Heart right ventricle (tissue), 16 donors: ENCODE results near the gene DUXB. TPM values are rescaled to one million over a fixed set of nuclear protein-coding genes. Genes with fewer than 3 reads are reported as not detected.

Source experiments
- ATAC-seq, 8 donors: fragments of 200-7000 bp; cut with Tn5 transposase; one replicate each; pipeline ENCODE4 v1.9.1; 2020; ENCODE audit warnings: mild to moderate bottlenecking in 8 of 8, moderate library complexity in 8 of 8, moderate number of reproducible peaks in 1 of 8
- DNase-seq, 2 donors: peaks; one replicate each; pipeline ENCODE4 v3.0.0-alpha.2; 2020
- H3K27ac ChIP-seq, 10 donors: fragments of 200-600 bp; sonication (generic) in 2 of 10; one replicate each; pipeline versions ENCODE4 v1.5.0 to v1.8.0; 2020 to 2022; ENCODE audit warnings: mild to moderate bottlenecking in 3 of 10
- H3K27me3 ChIP-seq, 7 donors: fragments of 200-600 bp; one replicate each; pipeline ENCODE4 v1.8.0; 2021 to 2022; ENCODE audit warnings: mild to moderate bottlenecking in 2 of 7
- H3K36me3 ChIP-seq, 9 donors: fragments of 200-600 bp; sonication (generic) in 1 of 9; one replicate each; pipeline versions ENCODE4 v1.5.0 to v1.8.0; 2020 to 2022; ENCODE audit warnings: mild to moderate bottlenecking in 2 of 9
- H3K4me1 ChIP-seq, 9 donors: fragments of 200-600 bp; sonication (generic) in 1 of 9; one replicate each; pipeline versions ENCODE4 v1.5.0 to v1.8.0; 2020 to 2022; ENCODE audit warnings: mild to moderate bottlenecking in 4 of 9
- H3K4me3 ChIP-seq, 10 donors: fragments of 200-600 bp; sonication (generic) in 2 of 10; one replicate each; pipeline versions ENCODE4 v1.5.0 to v1.8.0; 2020 to 2022; ENCODE audit warnings: mild to moderate bottlenecking in 7 of 10, moderate library complexity in 2 of 10
- H3K9me3 ChIP-seq, 11 donors: fragments of 200-600 bp in 10 of 11; sonication (generic) in 2 of 11; one replicate each; pipeline versions ENCODE4 v1.5.0 to v1.8.0; 2013 to 2022; ENCODE audit warnings: mild to moderate bottlenecking in 2 of 11, control low read depth in 1 of 11, moderate library complexity in 1 of 11
- WGBS, 2 donors: extraction: QIAGEN DNeasy Blood & Tissue Kit; methylation state at CpG; one replicate each; pipeline ENCODE4 v1.1.7; 2013; ENCODE audit warnings: inconsistent platforms in 1 of 2; 5-methylcytosine and 5-hydroxymethylcytosine counted together
- intact Hi-C, 10 donors: fragments of 100-400 bp; cut with DNase I; formaldehyde crosslinking; loops; one replicate each; pipeline versions ENCODE4 v1.11.1 to v1.14.2; 2022
- long read RNA-seq, 3 donors: library from polyadenylated mRNA; unstranded; transcript quantifications; one replicate each; pipeline ENCODE4 v2.0.0, GENCODE V29; 2020 to 2021
- polyA plus RNA-seq, 2 donors: library from polyadenylated mRNA; stranded (reverse); fragments of 200-250 nt; gene quantifications; one replicate each; pipeline ENCODE4 v1.2.3, GENCODE V29; 2013
- total RNA-seq, 10 donors: library from RNA; stranded (reverse); fragmentation: NEBNext Ultra II Directional in 3 of 10; extraction: Animal tissue kit (Norgen Biotek cat#: 25700) in 3 of 10; gene quantifications; one replicate each; pipeline versions ENCODE4 v1.2.1 to v1.2.4, GENCODE V29; 2021 to 2023
- TF ChIP-seq, protein P1 (sequence below), 9 donors: fragments of 200-600 bp; sonication (generic) in 2 of 9; IDR thresholded peaks; one replicate each; pipeline versions ENCODE4 v1.5.0 to v1.8.0; 2021 to 2022; ENCODE audit warnings: antibody characterized with exemption in 9 of 9, mild to moderate bottlenecking in 5 of 9, moderate library complexity in 1 of 9
- donor health status: Arrhythmogenic right ventricular cardiomyopathy.
- donor health status: ischemic (EF 13 %, LVEDD 7.1; RV severe dilation, severe dysfunction).
- donor health status: healthy with polysubstance abuse.
- donor health status: DM: no; HTN: yes; CAD: no.
- donor health status: DM: no; HTN: no; CAD: no.
- donor health status: ischemic (EF 25% LVEDD 6.9; RV normal size, moderate dysfunction).
- donor health status: ischemic (EF 25% LVEDD 5.7; RV mildly dilated, moderate dysfunction).
- donor health status: healthy.
- donor health status: DM: yes; HTN: yes; CAD: no.
- donor health status: Ischemic cardiomyopathy.
- donor health status: ischemic (EF 35%, LVEDD 5.7; RV mildly dilated, moderate dysfunction).
- donor health status: nonischemic (EF 11% LVEDD 7.7; RV severe dilation, severe dysfunction).
- donor health status: DM: yes; HTN: yes; CAD: no.
- donor health status: PGD.
- donor health status: ischemic (EF 29% LVEDD 5.4; RV normal size, mild dysfunction).
- donor health status: nonischemic (EF 23%, LVEDD 6.1; RV moderate dilation, normal function).

Gene DUXB, protein sequence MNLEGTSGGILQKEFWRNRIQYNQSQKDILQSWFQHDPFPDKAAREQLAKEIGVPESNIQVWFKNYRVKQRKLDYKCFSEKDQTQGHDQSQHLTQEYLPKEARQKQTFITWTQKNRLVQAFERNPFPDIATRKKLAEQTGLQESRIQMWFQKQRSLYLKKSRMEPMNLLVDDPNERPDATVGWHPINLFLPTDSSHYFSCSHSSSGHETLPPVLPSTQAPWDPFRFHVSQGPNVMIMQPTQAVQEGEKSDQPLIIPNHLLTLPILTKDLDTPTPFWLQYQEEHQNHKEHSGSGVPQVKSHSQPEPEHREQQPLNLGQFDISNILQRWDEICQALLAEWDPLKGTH
- not detected for total RNA-seq
- not detected for polyA plus RNA-seq
- long read RNA-seq, donor 1, result 0 reads
- long read RNA-seq, donor 2, result 0 reads
- long read RNA-seq, donor 3, result 0 reads

DNA sequence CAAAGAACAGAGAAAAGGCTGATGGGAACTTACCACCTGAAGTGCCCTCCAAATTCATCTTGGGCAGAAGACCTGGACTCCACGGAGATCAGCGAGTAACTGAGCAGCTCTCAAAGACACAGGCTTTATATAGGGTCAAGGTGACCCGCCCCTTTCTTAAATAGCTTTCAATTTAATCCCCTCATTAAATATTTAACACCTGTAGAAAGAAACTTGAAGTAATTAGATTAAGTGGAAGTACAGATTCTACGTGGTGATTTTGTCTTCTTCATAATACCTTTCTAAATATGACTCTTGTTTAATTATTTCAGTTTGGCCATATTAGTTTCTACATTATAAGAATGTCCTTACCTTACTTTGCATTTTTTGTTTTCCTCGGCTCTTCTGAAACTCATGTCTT, at the start of gene DUXB:
Gene DUXB (minus strand): TSS at position 101 of the 400 bp plus-strand sequence. CDS start 43 bp downstream, at position 58.
- WGBS, 2 donors, result 92 to 94% methylated on average over 5 of the region's 5 CpGs
- Histone ChIP-seq H3K27ac (no peak within 1 kb of the TSS), H3K36me3 (no peaks in the 10 kb centered on the region), H3K9me3 (no peaks in the 10 kb centered on the region), H3K4me3 (no peak within 1 kb of the TSS), H3K27me3 (no peaks in the 10 kb centered on the region), H3K4me1 (no peaks in the 10 kb centered on the region)
- intact Hi-C loops, result no loop called here
- TF ChIP-seq, protein P1, sequence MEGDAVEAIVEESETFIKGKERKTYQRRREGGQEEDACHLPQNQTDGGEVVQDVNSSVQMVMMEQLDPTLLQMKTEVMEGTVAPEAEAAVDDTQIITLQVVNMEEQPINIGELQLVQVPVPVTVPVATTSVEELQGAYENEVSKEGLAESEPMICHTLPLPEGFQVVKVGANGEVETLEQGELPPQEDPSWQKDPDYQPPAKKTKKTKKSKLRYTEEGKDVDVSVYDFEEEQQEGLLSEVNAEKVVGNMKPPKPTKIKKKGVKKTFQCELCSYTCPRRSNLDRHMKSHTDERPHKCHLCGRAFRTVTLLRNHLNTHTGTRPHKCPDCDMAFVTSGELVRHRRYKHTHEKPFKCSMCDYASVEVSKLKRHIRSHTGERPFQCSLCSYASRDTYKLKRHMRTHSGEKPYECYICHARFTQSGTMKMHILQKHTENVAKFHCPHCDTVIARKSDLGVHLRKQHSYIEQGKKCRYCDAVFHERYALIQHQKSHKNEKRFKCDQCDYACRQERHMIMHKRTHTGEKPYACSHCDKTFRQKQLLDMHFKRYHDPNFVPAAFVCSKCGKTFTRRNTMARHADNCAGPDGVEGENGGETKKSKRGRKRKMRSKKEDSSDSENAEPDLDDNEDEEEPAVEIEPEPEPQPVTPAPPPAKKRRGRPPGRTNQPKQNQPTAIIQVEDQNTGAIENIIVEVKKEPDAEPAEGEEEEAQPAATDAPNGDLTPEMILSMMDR (IDR thresholded peaks at IDR 0.05), result no peak
- DNase-seq, result no peak
- ATAC-seq, result no peak

DNA sequence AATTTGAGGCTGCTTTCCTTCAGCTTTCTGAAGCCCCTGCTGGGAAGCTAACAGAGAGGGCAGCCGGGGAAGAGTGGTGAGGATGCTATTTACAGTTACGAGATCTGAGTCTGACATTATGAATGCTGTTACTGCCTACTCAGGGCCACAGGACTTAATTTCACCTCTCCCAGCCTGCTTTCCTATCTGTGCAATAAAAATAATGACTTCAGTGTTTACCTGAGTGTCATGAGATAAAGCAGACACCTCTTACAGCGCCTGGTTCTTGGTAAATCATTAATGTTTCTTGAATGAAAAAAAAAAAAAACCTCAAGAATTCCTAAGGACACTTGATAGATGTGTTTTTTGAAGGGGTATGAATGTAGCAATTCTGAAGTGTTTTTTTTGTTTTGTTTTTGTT, 49.3 kb upstream of the DUXB start:
- intact Hi-C loops, result loop anchor here in 3 of 10 donors (10.0 kb wide), 3 partner anchors 76 to 556 kb away; partner anchors contain the start of genes CPHXL2 (in 1 of the 3), KARS1 (in 1 of the 3) and TERF2IP (in 1 of the 3)
- no peaks in the 10 kb centered on the region for H3K27me3 ChIP-seq
- no peaks in the 10 kb centered on the region for H3K4me1 ChIP-seq
- no peaks in the 10 kb centered on the region for H3K36me3 ChIP-seq
- ATAC-seq (no peak), DNase-seq (no peak)
- H3K27ac ChIP-seq, result no peak overlapping the region
- 74 to 78% methylated on average over 3 of the region's 3 CpGs for WGBS, 2 donors
- H3K4me3 ChIP-seq, result no peak overlapping the region
- TF ChIP-seq, protein P1 (IDR thresholded peaks at IDR 0.05), result no peak
- no peaks in the 10 kb centered on the region for H3K9me3 ChIP-seq

DNA sequence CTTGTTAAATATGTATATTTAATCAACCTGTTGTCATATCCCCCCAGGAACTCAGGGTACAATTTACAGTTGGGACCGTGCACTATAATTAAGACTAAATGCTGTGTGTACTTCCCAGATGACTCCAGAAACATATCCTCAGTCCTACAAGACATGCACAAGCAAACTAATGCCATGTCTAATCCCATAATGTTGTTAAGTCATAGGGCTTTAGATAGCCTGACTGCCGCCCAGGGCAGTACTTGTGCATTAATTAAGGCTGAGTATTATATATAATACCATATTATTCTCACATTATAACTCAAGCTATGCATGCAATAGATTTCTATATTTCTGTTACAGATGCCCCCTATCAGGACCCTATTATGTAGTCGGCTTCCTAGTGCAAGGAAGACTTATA, 45.1 kb upstream of the DUXB start:
- no peaks in the 10 kb centered on the region for H3K27me3 ChIP-seq
- DNase-seq (no peak), ATAC-seq (no peak)
- TF ChIP-seq, protein P1 (IDR thresholded peaks at IDR 0.05), result no peak
- H3K27ac ChIP-seq, result no peak overlapping the region
- H3K36me3 ChIP-seq, result no peaks in the 10 kb centered on the region
- H3K4me3 ChIP-seq, result no peak overlapping the region
- H3K4me1 ChIP-seq, result no peaks in the 10 kb centered on the region
- 87 to 90% methylated on average over 3 of the region's 3 CpGs for WGBS, 2 donors
- intact Hi-C loops, result no loop called here
- peaks cover 0 to 25% (median 12%) of the 10 kb centered on the region in 11 donors for H3K9me3 ChIP-seq

DNA sequence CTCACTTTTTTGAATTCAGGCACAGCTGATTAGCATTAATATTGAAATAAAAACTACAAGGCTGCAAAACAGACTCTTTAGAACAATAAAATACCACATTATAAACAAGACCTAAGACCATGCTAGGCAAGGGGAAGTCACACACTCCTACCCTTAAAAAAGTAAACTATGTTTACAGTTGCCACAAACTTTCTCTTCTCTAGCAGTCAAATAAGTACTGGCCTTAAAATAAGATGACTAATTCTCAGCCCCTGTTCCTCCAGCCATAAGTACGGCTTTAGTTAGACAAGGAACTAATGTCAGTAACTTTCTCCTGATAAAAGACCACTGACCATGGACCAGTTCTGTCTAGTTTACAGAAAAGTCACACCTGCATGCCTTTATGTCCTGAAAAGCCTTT, 44.6 kb upstream of the DUXB start:
- TF ChIP-seq, protein P1 (IDR thresholded peaks at IDR 0.05), result no peak
- no peak for DNase-seq
- H3K4me3 ChIP-seq, result no peak overlapping the region
- intact Hi-C loops, result no loop called here
- no peaks in the 10 kb centered on the region for H3K27me3 ChIP-seq
- peaks cover 0 to 31% (median 12%) of the 10 kb centered on the region in 11 donors for H3K9me3 ChIP-seq
- no peak for ATAC-seq
- 85 to 100% methylated on average over 1 of the region's 1 CpG for WGBS, 2 donors
- H3K4me1 ChIP-seq, result no peaks in the 10 kb centered on the region
- no peak overlapping the region for H3K27ac ChIP-seq
- no peaks in the 10 kb centered on the region for H3K36me3 ChIP-seq
